NAMALWA (cell line): ENCODE measurements around the gene DPH7.
A peak's percentile ranks its signal among the peaks of the same experiment; 100 is the strongest.
"Not testable (repeated sequence)": the region's sequence is repeated elsewhere in the genome, so short reads cannot be mapped to it uniquely, and the experiment has no call there.

Experiments used
- DNase-seq: peaks from one replicate; pipeline ENCODE4 v3.0.0-alpha.2; 2015; ENCODE audit warnings: low spot score

The DPH7 gene

GRCh38 chr9:137545123-137545522 is 33.6 kb downstream of the DPH7 start:
- DNase-seq: no peak

DNA sequence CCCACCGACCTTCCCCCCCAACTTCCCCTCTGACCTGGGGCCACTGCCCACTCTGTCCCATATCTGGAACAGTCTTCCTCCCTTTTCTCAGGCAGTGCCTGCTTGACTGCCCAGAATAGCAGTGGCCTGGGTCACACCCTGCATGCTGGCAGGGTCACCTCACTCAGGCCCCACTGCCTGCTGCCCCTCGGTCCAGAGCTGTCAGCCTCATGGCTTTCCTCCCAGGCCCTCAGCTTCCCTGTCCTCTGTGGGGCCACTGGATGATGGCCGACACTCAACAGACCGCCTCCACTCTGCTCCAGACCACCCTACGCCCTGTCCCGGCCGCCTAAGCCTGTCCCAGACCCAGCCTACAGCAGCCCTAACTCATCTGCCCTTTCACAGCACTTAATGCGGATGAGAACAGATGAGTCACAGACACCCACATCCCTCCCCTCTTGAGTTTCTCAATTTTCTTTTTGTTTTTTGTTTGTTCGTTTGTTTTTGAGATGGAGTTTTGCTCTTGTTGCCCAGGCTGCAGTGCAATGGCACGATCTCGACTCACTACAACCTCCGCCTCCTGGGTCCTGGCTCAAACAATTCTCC is 34.5 kb downstream of the DPH7 start:
- DNase-seq: no peak

- DNase-seq: no peak
Measured at GRCh38 chr9:137543237-137543963, 35.3 kb downstream of the DPH7 start.

DNA sequence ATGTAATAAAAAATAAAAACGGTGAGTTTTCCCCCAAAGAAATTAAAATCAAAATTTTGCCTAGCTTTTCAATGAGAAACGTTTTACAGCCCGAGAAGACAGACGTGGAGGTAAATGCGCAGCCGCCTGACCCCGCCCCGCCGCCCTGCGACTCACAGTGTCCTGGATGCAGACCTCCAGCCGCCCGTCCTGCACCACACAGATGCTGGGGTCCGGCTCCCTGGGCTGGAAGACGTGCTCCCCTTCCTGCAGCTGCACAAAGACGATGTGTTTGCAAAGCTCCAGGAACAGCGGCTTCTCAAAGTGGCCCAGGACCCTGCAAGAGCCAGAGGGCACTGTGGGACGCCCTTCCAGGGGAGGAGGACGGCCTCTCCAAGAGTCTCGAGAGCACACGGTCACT is 36.2 kb downstream of the DPH7 start:
- DNase-seq: no peak

GRCh38 chr9:137540536-137540935 is 38.2 kb downstream of the DPH7 start:
- DNase-seq: no peak

GRCh38 chr9:137538058-137538457 is 40.7 kb downstream of the DPH7 start:
- DNase-seq: no peak

- not testable (repeated sequence) for DNase-seq
Measured at GRCh38 chr9:137536594-137537131, 42.1 kb downstream of the DPH7 start.

GRCh38 chr9:137535120-137535428 is 43.7 kb downstream of the DPH7 start:
- DNase-seq: no peak

GRCh38 chr9:137534256-137535119 is 44.2 kb downstream of the DPH7 start:
- DNase-seq: peak; percentile 91

DNA sequence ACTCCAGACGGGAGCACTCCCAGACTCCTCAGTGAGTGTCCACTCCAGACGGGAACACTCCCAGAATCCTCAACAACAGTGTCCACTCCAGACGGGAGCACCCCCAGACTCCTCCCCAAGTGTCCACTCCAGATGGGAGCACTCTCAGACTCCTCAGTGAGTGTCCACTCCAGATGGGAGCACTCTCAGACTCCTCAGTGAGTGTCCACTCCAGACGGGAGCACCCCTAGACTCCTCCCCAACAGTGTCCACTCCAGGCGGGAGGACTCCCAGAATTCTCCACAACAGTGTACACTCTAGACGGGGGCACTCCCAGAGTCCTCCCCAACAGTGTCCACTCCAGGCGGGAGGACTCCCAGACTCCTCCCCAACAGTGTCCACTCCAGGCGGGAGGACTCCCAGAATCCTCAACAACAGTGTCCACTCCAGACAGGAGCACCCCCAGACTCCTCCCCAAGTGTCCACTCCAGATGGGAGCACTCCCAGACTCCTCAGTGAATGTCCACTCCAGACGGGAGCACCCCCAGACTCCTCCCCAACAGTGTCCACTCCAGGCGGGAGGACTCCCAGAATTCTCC is 45.7 kb downstream of the DPH7 start:
- DNase-seq: not testable (repeated sequence)

- DNase-seq: no peak
Measured at GRCh38 chr9:137531099-137531765, 47.5 kb downstream of the DPH7 start.

DNA sequence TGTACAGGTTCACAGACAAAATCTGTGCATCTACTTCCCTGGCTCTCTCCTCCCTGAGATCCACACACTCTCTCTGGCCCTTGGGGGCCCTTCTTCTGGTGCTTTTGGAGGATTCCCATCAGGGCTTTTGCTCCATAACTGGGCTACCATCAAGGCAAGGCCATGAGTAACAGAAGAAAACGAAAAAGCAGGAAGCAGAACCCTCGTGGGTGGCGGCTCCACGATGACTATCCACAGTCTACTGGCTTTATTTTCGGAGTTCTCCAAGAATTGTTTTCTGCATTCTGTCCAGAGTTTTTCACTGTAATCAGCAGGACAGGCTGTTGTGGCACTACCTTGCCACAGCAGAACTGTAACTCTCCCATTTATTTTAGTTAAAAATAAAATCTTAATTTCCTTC is 48.4 kb downstream of the DPH7 start:
- no peak for DNase-seq

GRCh38 chr9:137524981-137525317 is 53.8 kb downstream of the DPH7 start:
- no peak for DNase-seq

GRCh38 chr9:137524161-137524980 is 54.4 kb downstream of the DPH7 start:
- no peak for DNase-seq

DNA sequence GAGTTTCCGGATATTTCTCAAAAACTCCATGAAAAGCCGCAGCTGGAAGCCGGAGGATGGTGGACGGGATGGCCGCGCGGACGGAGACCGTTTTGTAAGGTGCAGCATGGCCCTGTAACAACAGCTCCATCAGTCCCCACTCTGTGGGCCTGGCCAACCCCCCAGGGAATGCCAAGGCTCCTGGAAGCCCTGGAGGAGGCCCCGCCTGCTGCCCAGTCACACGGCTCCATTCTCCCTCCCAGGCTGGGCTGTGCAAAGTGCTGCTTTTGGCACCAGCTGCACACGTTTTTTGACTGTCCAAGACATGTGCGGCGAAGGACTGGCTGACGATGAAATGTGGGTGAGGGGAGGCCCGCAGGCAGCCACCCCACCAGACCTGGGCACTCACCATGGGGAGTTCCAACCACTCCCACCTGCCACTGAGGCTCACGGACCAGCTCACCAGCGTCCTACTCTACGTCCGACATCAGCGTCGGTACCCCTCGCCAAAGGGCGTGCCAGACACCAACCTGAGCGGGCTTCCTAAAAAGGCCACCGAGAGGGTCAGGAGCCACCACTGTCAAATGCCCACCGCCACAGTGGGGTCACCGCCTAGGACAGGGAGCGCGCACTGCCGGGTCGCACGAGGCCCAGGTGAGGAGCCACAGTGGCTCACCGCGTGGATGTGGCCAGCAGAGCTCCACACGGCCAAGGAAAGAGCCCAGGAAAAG is 55.8 kb downstream of the DPH7 start:
- DNase-seq: no peak

GRCh38 chr9:137521405-137521985 is 57.2 kb downstream of the DPH7 start:
- no peak for DNase-seq

DNA sequence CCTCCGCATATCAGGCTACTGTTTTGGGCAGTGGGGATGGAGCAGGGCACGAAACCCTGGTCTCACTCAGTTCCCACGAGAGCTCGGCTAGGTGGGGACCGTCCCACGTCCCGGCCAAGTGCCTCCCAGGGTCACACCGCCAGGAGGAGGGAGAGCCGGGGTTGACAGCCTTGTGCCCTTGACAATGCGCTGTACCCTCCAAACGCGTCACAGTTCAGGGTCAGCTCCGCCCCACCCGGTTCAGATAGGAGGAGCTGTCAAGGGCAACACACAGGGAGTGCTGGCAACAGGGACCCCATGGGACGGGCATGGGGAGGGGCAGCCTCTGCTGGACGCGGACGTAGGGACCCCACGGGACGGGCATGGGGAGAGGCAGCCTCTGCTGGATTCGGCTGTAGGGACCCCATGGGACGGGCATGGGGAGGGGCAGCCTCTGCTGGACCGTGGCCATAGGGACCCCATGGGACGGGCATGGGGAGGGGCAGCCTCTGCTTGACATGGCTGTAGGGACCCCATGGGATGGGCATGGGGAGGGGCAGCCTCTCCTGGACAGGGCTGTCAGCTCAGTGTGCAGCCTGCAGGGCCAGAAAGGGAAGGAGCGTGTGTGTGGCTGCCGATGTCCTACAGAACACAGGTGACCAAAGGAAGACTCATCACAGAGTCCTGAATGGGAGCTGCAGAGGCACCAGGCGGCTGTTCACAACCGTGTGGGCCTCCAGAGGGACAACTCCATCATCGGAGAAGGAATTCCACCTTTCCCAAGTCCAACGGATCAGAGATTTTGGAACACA is 57.9 kb downstream of the DPH7 start:
- DNase-seq: no peak

DNA sequence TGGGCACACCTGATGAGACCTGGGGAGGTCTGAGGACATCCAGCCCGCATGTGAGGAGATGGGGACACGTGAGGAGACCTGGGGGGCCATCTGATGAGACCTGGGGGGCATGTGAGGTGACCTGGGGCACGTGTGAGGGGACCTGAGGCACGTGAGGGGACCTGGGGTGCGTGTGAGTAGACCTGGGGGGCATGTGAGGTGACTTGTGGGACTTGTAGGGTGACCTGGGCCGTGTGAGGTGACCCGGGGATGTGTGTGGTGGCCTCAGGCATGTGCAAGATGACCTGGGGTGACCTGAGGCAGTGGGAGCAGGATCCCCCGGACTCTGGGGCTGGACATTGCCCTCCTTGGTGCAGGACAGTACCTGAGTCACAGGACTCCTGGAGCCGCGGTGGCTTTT is 59.2 kb downstream of the DPH7 start:
- no peak for DNase-seq
